Activated CD4-positive, alpha-beta memory T cell treated with anti-CD3 and anti-CD28 coated beads for 36 hours (primary cell): Measurements from ENCODE around the gene ITGAE. TPM values are rescaled to one million over a fixed set of nuclear protein-coding genes. Genes with fewer than 3 reads are reported as not detected.
A peak's percentile ranks its signal among the peaks of the same experiment; 100 is the strongest.

Experiments
- CTCF ChIA-PET: fragments of 350-600 bp; sonication (Branson Sonifier 250); formaldehyde crosslinking; loops from one replicate; lab custom pipeline; 2021; ENCODE audit warnings: antibody characterized with exemption, inconsistent platforms; lab: Charles Lee
- POLR2A ChIA-PET: fragments of 350-600 bp; sonication (Branson Sonifier 250); formaldehyde crosslinking; loops from one replicate; lab custom pipeline; 2021; ENCODE audit warnings: antibody characterized with exemption; lab: Charles Lee
- DNase-seq: peaks from one replicate; pipeline ENCODE4 v3.0.0-alpha.2; 2020
- H3K27ac Mint-ChIP-seq: one replicate; pipeline ENCODE4 v1.8.0; 2021; ENCODE audit warnings: mixed read lengths
- H3K27me3 Mint-ChIP-seq: one replicate; pipeline ENCODE4 v1.8.0; 2021; ENCODE audit warnings: mixed read lengths
- H3K36me3 Mint-ChIP-seq: one replicate; pipeline ENCODE4 v1.8.0; 2021; ENCODE audit warnings: mixed read lengths
- H3K4me1 Mint-ChIP-seq: one replicate; pipeline ENCODE4 v1.8.0; 2021; ENCODE audit warnings: low read depth, mixed read lengths
- H3K4me3 Mint-ChIP-seq: one replicate; pipeline ENCODE4 v1.8.0; 2021; ENCODE audit warnings: mild to moderate bottlenecking, mixed read lengths
- H3K9me3 Mint-ChIP-seq: one replicate; pipeline ENCODE4 v1.8.0; 2021; ENCODE audit warnings: mixed read lengths
- intact Hi-C: fragments of 100-400 bp; cut with micrococcal nuclease; formaldehyde crosslinking; loops from one replicate; pipeline ENCODE4 v1.15.1; 2023
- total RNA-seq, 2 experiments: library from RNA; stranded (reverse); gene quantifications; one replicate each; pipeline ENCODE4 v1.2.3, GENCODE V29; 2021

ITGAE gene
- total RNA-seq, 2 experiments from 2014 or later = 32.8 to 34.4 TPM

GRCh38 chr17:3771140-3771539 is 29.8 kb downstream of the ITGAE start:
- CTCF ChIA-PET = no interaction called here
- intact Hi-C loops = no loop called here
- POLR2A ChIA-PET = no interaction called here
- no peak for DNase-seq
- H3K4me3 Mint-ChIP-seq = no peak overlapping the region
- H3K9me3 Mint-ChIP-seq = no peaks in the 10 kb centered on the region
- H3K27me3 Mint-ChIP-seq = peaks cover 2% of the 10 kb centered on the region
- H3K36me3 Mint-ChIP-seq = no peaks in the 10 kb centered on the region
- peaks cover 15% of the 10 kb centered on the region for H3K4me1 Mint-ChIP-seq
- no peak overlapping the region for H3K27ac Mint-ChIP-seq

- H3K4me3 Mint-ChIP-seq = no peak overlapping the region
Measured at GRCh38 chr17:3770466-3770865, 30.5 kb downstream of the ITGAE start.

GRCh38 chr17:3768769-3769168 is 32.2 kb downstream of the ITGAE start:
- H3K27ac Mint-ChIP-seq = no peak overlapping the region
- ChIA-PET POLR2A (no interaction called here), CTCF (interaction anchor here (1.0 to 1.3 kb wide), 3 partner anchors 31 to 75 kb away, joined by 3 to 4 read pairs (median 3); no protein-coding TSS in a partner anchor)

More at GRCh38 chr17:3770466-3770865, 30.5 kb downstream of the ITGAE start:
- Mint-ChIP-seq H3K36me3 (no peaks in the 10 kb centered on the region), H3K27me3 (peaks cover 2% of the 10 kb centered on the region), H3K27ac (no peak overlapping the region), H3K4me1 (peaks cover 22% of the 10 kb centered on the region), H3K9me3 (no peaks in the 10 kb centered on the region)
- CTCF ChIA-PET = no interaction called here
- DNase-seq = no peak
- POLR2A ChIA-PET = no interaction called here
- intact Hi-C loops = loop anchor here (1.0 kb wide), 1 partner anchor 9 kb away; no protein-coding TSS in a partner anchor

DNA sequence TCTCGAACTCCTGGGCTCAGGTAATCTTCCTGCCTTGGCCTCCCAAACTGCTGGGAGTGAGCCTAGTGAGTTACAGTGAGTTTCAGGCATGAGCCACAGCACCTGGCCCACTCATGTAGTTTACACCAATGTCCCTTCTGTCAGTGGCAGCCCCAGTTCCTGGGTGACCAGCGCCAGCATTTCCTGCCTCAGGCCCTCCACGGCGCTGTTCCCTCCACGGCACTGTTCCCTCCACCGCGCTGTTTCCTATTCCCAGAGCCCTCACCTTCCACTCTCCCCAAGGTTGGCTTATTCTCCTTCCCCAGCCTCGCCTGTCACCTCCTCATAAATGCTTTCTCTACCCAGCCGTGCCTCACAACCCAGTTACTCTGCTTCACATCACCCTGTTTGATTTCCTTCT is 32.6 kb downstream of the ITGAE start:
- peaks cover 42% of the 10 kb centered on the region for H3K4me1 Mint-ChIP-seq
- no peaks in the 10 kb centered on the region for H3K36me3 Mint-ChIP-seq
- no peak overlapping the region for H3K4me3 Mint-ChIP-seq
- peaks cover 2% of the 10 kb centered on the region for H3K27me3 Mint-ChIP-seq
- DNase-seq = no peak
- H3K27ac Mint-ChIP-seq = no peak overlapping the region
- POLR2A ChIA-PET = no interaction called here
- CTCF ChIA-PET = interaction anchor here (1.2 to 1.3 kb wide), 2 partner anchors 31 to 76 kb away, joined by 3 to 4 read pairs; no protein-coding TSS in a partner anchor
- no peaks in the 10 kb centered on the region for H3K9me3 Mint-ChIP-seq
- intact Hi-C loops = no loop called here

More at GRCh38 chr17:3768769-3769168, 32.2 kb downstream of the ITGAE start:
- intact Hi-C loops = no loop called here
- Mint-ChIP-seq H3K27me3 (peaks cover 2% of the 10 kb centered on the region), H3K36me3 (no peaks in the 10 kb centered on the region), H3K4me3 (no peak overlapping the region), H3K4me1 (peaks cover 38% of the 10 kb centered on the region), H3K9me3 (no peaks in the 10 kb centered on the region)
- DNase-seq = no peak

DNA sequence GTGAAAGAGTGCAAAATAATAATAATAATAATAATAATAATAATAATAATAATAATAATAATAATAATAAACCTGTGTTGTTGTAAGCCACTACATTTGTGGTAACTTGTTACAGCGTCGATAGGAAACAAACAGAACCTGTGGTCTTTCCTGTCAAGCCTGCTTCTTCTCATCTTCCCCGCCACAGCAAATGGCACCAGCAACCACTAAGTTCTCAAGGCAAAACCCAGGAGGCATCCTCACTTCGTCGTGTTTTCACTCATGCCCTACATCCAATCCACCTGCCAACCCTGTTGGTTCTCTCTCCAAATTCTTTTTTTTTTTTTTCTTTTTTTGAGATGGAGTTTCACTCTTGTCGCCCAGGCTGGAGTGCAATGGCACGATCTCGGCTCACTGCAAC is 34.2 kb downstream of the ITGAE start:
- DNase-seq = peak; percentile 51
- intact Hi-C loops = no loop called here
- Mint-ChIP-seq H3K4me3 (no peak overlapping the region), H3K4me1 (peaks cover 45% of the 10 kb centered on the region), H3K27ac (no peak overlapping the region), H3K9me3 (no peaks in the 10 kb centered on the region), H3K36me3 (no peaks in the 10 kb centered on the region), H3K27me3 (peaks cover 2% of the 10 kb centered on the region)
- CTCF ChIA-PET = interaction anchor here (0.7 to 1.3 kb wide), 3 partner anchors 29 to 61 kb away, joined by 3 to 6 read pairs (median 3); no protein-coding TSS in a partner anchor
- POLR2A ChIA-PET = no interaction called here

DNA sequence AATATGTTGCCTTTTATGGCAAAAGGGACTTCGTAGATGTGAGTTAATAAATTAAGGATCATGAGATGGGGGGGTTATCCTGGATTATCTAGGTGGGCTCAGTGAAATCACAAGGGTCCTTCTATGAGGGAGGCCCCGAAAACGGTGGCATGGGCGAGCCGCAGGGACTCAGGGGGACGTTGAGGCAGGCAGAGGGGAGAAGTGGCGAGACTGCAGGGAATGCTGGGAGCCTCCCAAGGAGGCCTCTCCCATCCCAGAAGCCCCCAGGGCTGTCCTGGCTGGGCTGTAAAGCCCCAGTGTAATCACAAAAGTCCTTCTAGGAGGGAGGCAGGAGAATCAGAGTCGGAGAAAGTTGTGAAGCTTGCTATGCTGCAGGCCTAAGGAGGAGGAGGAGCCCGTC is 35.0 kb downstream of the ITGAE start:
- Mint-ChIP-seq H3K4me3 (no peak overlapping the region), H3K4me1 (peaks cover 43% of the 10 kb centered on the region)
- POLR2A ChIA-PET = no interaction called here

GRCh38 chr17:3763777-3764170 is 37.2 kb downstream of the ITGAE start:
- peaks cover 3% of the 10 kb centered on the region for H3K36me3 Mint-ChIP-seq
- peak overlapping the region; percentile 87 for H3K27ac Mint-ChIP-seq
- peaks cover 43% of the 10 kb centered on the region for H3K4me1 Mint-ChIP-seq
- peaks cover 9% of the 10 kb centered on the region for H3K9me3 Mint-ChIP-seq
- ChIA-PET CTCF (interaction anchor here (0.7 to 2.0 kb wide), 5 partner anchors 23 to 82 kb away, joined by 3 to 9 read pairs (median 5); no protein-coding TSS in a partner anchor), POLR2A (interaction anchor here (0.6 to 3.7 kb wide), 3 partner anchors 24 to 70 kb away, joined by 3 to 16 read pairs (median 4); no protein-coding TSS in a partner anchor)
- H3K27me3 Mint-ChIP-seq = peaks cover 2% of the 10 kb centered on the region
- no peak for DNase-seq
- H3K4me3 Mint-ChIP-seq = peak overlapping the region; percentile 14
- intact Hi-C loops = loop anchor here (1.0 kb wide), 2 partner anchors 33 to 52 kb away; no protein-coding TSS in a partner anchor

More for the DNA sequence above, 35.0 kb downstream of the ITGAE start:
- Mint-ChIP-seq H3K27me3 (peaks cover 1% of the 10 kb centered on the region), H3K36me3 (no peaks in the 10 kb centered on the region), H3K9me3 (no peaks in the 10 kb centered on the region), H3K27ac (peak overlapping the region; percentile 87)
- intact Hi-C loops = loop anchor here (1.0 kb wide), 2 partner anchors 25 to 28 kb away; no protein-coding TSS in a partner anchor
- DNase-seq = no peak
- CTCF ChIA-PET = interaction anchor here (0.6 to 1.3 kb wide), 6 partner anchors 27 to 80 kb away, joined by 3 to 6 read pairs (median 3); partner anchors contain the start of gene NCBP3

DNA sequence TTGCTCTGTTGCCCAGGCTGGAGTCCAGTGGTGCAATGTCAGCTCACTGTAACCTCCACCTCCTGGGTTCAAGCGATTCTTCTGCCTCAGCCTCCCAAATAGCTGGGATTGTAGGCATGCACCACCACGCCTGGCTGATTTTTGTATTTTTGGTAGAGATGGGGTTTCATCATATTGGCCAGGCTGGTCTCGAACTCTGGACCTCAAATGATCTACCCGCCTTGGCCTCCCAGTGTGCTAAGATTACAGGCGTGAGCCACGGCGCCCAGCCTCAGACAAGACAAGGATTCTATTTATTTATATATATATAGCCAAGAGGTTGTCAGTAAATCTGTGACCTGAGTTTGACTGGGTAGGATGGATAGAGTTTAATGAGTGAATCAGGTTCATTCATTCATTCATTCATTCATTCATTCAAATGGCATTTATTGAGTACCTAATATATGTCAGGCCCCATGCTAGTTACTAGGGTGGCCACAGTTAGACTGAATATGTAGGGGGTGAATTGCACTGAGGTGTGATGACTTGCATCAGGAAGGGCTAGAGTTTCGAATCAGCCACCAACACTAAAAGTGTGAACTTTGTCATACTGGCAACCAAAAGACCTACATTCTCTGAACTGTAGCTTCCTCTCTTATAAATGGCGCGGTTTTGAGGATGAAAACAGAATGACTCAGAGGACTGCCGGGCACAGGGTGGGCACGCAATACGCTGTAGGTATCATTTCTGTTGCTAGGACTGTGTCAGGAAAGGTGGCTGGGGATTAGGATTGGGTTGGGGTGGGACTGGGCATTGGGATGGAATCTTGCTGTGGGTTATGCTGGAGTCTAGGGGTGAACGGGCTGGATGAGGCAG is 37.8 kb downstream of the ITGAE start:
- intact Hi-C loops = loop anchor here (1.0 kb wide), 2 partner anchors 33 to 52 kb away; no protein-coding TSS in a partner anchor
- ChIA-PET CTCF (interaction anchor here (0.7 to 3.5 kb wide), 8 partner anchors 23 to 140 kb away, joined by 3 to 20 read pairs (median 4); partner anchors contain the start of gene NCBP3), POLR2A (interaction anchor here (0.6 to 3.7 kb wide), 3 partner anchors 24 to 70 kb away, joined by 3 to 16 read pairs (median 4); no protein-coding TSS in a partner anchor)
- H3K9me3 Mint-ChIP-seq = peaks cover 9% of the 10 kb centered on the region
- peaks cover 2% of the 10 kb centered on the region for H3K27me3 Mint-ChIP-seq
- H3K27ac Mint-ChIP-seq = peak overlapping the region; percentile 87
- peak; percentile 70 for DNase-seq
- peaks cover 3% of the 10 kb centered on the region for H3K36me3 Mint-ChIP-seq
- H3K4me1 Mint-ChIP-seq = peaks cover 43% of the 10 kb centered on the region
- H3K4me3 Mint-ChIP-seq = peak overlapping the region; percentile 14

- peaks cover 2% of the 10 kb centered on the region for H3K27me3 Mint-ChIP-seq
- H3K9me3 Mint-ChIP-seq = peaks cover 9% of the 10 kb centered on the region
- peaks cover 39% of the 10 kb centered on the region for H3K4me1 Mint-ChIP-seq
- no peak overlapping the region for H3K27ac Mint-ChIP-seq
- H3K4me3 Mint-ChIP-seq = no peak overlapping the region
- peaks cover 3% of the 10 kb centered on the region for H3K36me3 Mint-ChIP-seq
- DNase-seq = no peak
- ChIA-PET CTCF (interaction anchor here (3.5 kb wide), 1 partner anchor 24 kb away, joined by 20 read pairs; no protein-coding TSS in a partner anchor), POLR2A (interaction anchor here (3.7 kb wide), 1 partner anchor 23 kb away, joined by 16 read pairs; no protein-coding TSS in a partner anchor)
- intact Hi-C loops = no loop called here
Measured at GRCh38 chr17:3761918-3762380, 39.0 kb downstream of the ITGAE start.

DNA sequence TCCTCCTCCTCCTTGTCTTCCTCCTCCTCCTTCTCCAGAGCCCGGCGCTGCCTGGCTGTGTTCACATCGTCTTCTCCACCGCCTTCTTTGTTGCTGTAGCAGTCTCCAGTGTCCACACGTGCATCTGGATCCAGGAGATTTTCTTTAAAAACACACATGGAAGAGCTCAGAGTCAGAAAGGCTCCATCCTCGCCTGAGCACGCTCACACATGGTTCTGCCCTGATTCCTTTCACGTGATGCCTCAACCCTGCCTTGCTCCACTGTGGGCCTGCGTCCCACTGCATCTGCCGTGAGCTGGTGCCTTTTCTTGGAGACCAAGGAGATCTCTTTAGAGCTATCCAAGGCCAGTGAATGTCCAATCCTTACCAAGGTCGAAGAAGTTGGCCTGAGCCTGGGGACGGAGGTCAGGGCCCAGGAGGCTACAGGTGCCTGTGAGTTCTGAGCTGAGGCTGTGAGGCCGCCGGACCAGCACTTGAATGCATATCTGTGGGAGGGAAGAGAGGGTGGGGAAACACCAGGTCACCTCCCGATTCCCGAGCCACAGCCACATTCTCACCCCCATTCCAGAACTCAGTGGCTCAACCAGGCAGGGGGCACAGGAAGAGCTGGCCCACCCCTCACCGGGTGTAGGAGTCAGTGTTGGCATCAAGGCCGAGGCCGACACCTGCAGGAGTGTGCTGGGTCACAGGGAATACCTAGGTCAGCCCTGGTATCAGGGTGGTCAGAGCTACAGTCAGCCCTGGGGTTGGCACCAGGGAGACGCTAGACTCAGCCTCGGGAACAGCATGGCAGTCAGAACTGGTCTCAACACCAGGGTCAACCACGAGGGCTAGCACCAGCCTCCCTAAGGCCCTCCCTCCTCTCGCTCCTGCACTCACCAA is 39.7 kb downstream of the ITGAE start:
- intact Hi-C loops = no loop called here
- Mint-ChIP-seq H3K27me3 (peaks cover 2% of the 10 kb centered on the region), H3K4me1 (peaks cover 34% of the 10 kb centered on the region), H3K27ac (no peak overlapping the region), H3K9me3 (peaks cover 9% of the 10 kb centered on the region), H3K4me3 (no peak overlapping the region), H3K36me3 (peaks cover 3% of the 10 kb centered on the region)
- ChIA-PET POLR2A (interaction anchor here (0.9 to 1.3 kb wide), 2 partner anchors 24 to 66 kb away, joined by 3 to 5 read pairs; partner anchors contain the start of gene P2RX5), CTCF (interaction anchor here (0.9 to 3.5 kb wide), 2 partner anchors 23 to 85 kb away, joined by 3 to 20 read pairs; partner anchors contain the start of gene NCBP3)
- DNase-seq = no peak
